K562 (cell line): ENCODE results near the gene CENPN. TPM values are rescaled to one million over a fixed set of nuclear protein-coding genes. Genes with fewer than 3 reads are reported as not detected.
A peak's percentile ranks its signal among the peaks of the same experiment; 100 is the strongest.

Source experiments
- CBFA2T3 ChIP-seq: fragments of 450-650 bp; IDR thresholded peaks from 2 replicates; pipeline ENCODE4 v1.6.1; 2017
- ERF ChIP-seq: fragments of 450-650 bp; formaldehyde crosslinking; IDR thresholded peaks from 2 replicates; pipeline ENCODE4 v1.4.0; 2020; ENCODE audit warnings: mild to moderate bottlenecking, mixed read lengths
- ESRRA ChIP-seq: fragments of 450-650 bp; IDR thresholded peaks from 2 replicates; pipeline ENCODE4 v1.6.1; 2014; ENCODE audit warnings: low read depth, mild to moderate bottlenecking, moderate library complexity, borderline replicate concordance
- FOXA3 ChIP-seq, 2 experiments: fragments of 450-650 bp in 1 of 2; sonication (generic) in 1 of 2; formaldehyde crosslinking; IDR thresholded peaks in 1 of 2; conservative IDR thresholded peaks in 1 of 2; 2 replicates each; pipeline versions ENCODE4 v1.4.0 to v1.8.0; 2020 to 2022; ENCODE audit warnings: mild to moderate bottlenecking in 2 of 2, missing genetic modification reagents in 1 of 2
- GATA2 ChIP-seq: sonication (generic); formaldehyde crosslinking; IDR thresholded peaks from 2 replicates; pipeline ENCODE4 v1.4.0; 2020; ENCODE audit warnings: mild to moderate bottlenecking, missing genetic modification reagents
- LARP7 ChIP-seq: fragments of 450-650 bp; IDR thresholded peaks from 2 replicates; pipeline ENCODE4 v1.6.1; 2016
- MECOM ChIP-seq: fragments of 250-450 bp; sonication (Bioruptor Pico); IDR thresholded peaks from 2 replicates; pipeline ENCODE4 v1.8.0; 2022; ENCODE audit warnings: inconsistent platforms
- PTBP1 ChIP-seq: fragments of 200-400 bp; formaldehyde crosslinking; IDR thresholded peaks from 2 replicates; pipeline ENCODE4 v1.6.1; 2017; ENCODE audit warnings: low read depth, low read length
- SFPQ ChIP-seq: fragments of 200-400 bp; formaldehyde crosslinking; IDR thresholded peaks from 2 replicates; pipeline ENCODE4 v1.6.1; 2017; ENCODE audit warnings: mild to moderate bottlenecking, low read depth, low read length, moderate library complexity
- SIN3B ChIP-seq: fragments of 450-650 bp; IDR thresholded peaks from 2 replicates; pipeline ENCODE4 v1.6.1; 2017; ENCODE audit warnings: low read depth, mild to moderate bottlenecking, moderate library complexity
- SOX6 ChIP-seq: fragments of 450-650 bp; IDR thresholded peaks from 2 replicates; pipeline ENCODE4 v1.6.1; 2014; ENCODE audit warnings: mild to moderate bottlenecking
- TAF9B ChIP-seq: fragments of 450-650 bp; IDR thresholded peaks from 2 replicates; pipeline ENCODE4 v1.6.1; 2018; ENCODE audit warnings: mild to moderate bottlenecking; ENCODE audit not compliant: partially characterized antibody
- TEAD2 ChIP-seq: fragments of 450-650 bp; IDR thresholded peaks from 2 replicates; pipeline ENCODE4 v1.6.1; 2016; ENCODE audit warnings: missing genetic modification characterization, control low read depth, missing compliant biosample characterization
- TRIM24 ChIP-seq, 2 experiments: fragments of 450-650 bp; IDR thresholded peaks; 2 replicates each; pipeline ENCODE4 v1.6.1; 2016
- ZC3H4 ChIP-seq: sonication (generic); formaldehyde crosslinking; IDR thresholded peaks from 2 replicates; pipeline ENCODE4 v1.9.0; 2021; ENCODE audit warnings: missing genetic modification reagents, borderline replicate concordance
- ZC3H8 ChIP-seq: fragments of 450-650 bp; IDR thresholded peaks from 2 replicates; pipeline ENCODE4 v1.6.1; 2017
- ZFP36 ChIP-seq: fragments of 150-350 bp; IDR thresholded peaks from 2 replicates; pipeline ENCODE4 v1.6.1; 2018; ENCODE audit warnings: low read length, low read depth; ENCODE audit not compliant: partially characterized antibody
- ZNF133 ChIP-seq: fragments of 250-450 bp; sonication (Bioruptor Pico); IDR thresholded peaks from 2 replicates; pipeline ENCODE4 v1.4.0; 2020; ENCODE audit warnings: mild to moderate bottlenecking
- ZNF197 ChIP-seq: fragments of 200-800 bp; sonication (Bioruptor generic); IDR thresholded peaks from 2 replicates; pipeline ENCODE4 v1.6.1; 2016; ENCODE audit warnings: low read depth, missing genetic modification characterization, missing compliant biosample characterization
- ZNF263 ChIP-seq: sonication (generic); formaldehyde crosslinking; IDR thresholded peaks from 2 replicates; pipeline ENCODE4 v1.8.0; 2022; ENCODE audit warnings: mild to moderate bottlenecking, missing genetic modification reagents, borderline replicate concordance
- ZNF609 ChIP-seq: sonication (generic); formaldehyde crosslinking; IDR thresholded peaks from 2 replicates; pipeline ENCODE4 v1.8.1; 2023; ENCODE audit warnings: missing genetic modification reagents, mild to moderate bottlenecking, borderline replicate concordance
- polyA plus RNA-seq, 8 experiments: library from polyadenylated mRNA; depleted of rRNA in 4 of 8; stranded (reverse) in 5 of 8; unstranded in 3 of 8; fragments of >200 nt; fragmentation: Nextera tagmentation in 2 of 8; fragmentation: Illumina TruSeq in 1 of 8; extraction: Ambion mirVana in 2 of 8; extraction: Trizol in 1 of 8; gene quantifications; 2 replicates each; pipeline versions ENCODE4 v1.2.1 to v1.2.3, GENCODE V29; 2011 to 2014; ENCODE audit warnings: inconsistent platforms in 1 of 8, missing spikeins in 1 of 8
- total RNA-seq, 7 experiments: library from RNA; depleted of rRNA in 6 of 7; stranded (reverse); fragments of >200 nt in 6 of 7; fragmentation: Illumina TruSeq in 2 of 7; extraction: Trizol in 2 of 7; gene quantifications; 2 replicates each; pipeline versions ENCODE4 v1.2.1 to v1.2.3, GENCODE V29; 2011 to 2021; ENCODE audit warnings: low replicate concordance in 1 of 7

The CENPN gene
- total and polyA plus RNA-seq, 9 of the 15 experiments (the other 6 are each of a cell fraction or from before 2014, with no cell fraction given): 92.3 to 384 (median 140) TPM

GRCh38 chr16:81035975-81036750, 29.1 kb downstream of the CENPN start (continued):
- no peak for TF ChIP-seq ZNF609 (CRISPR knock-in tag)
- TF ChIP-seq ZC3H8: no peak
- no peak for TF ChIP-seq GATA2 (CRISPR knock-in tag)
- no peak for TF ChIP-seq TRIM24 (IDR thresholded peaks at IDR 0.05)
- no peak for TF ChIP-seq TEAD2
- no peak for TF ChIP-seq LARP7
- TF ChIP-seq ZNF197 (CRISPR knock-in tag): no peak
- no peak for TF ChIP-seq ERF
- TF ChIP-seq ZFP36: no peak
- TF ChIP-seq ZNF263 (CRISPR knock-in tag): no peak
- TF ChIP-seq FOXA3 (CRISPR knock-in tag; conservative IDR thresholded peaks at IDR 0.05 in 1 of 2, IDR thresholded peaks at IDR 0.05 in 1 of 2): no peak
- TF ChIP-seq CBFA2T3: no peak
- TF ChIP-seq ESRRA: no peak
- TF ChIP-seq SOX6: no peak
- peak; percentile 24; the same call in 1 of the 2 replicates for TF ChIP-seq SIN3B
- TF ChIP-seq MECOM: no peak
- no peak for TF ChIP-seq TAF9B
- TF ChIP-seq ZNF133: no peak
- TF ChIP-seq PTBP1: no peak
- peak; percentile 55; the same call in 1 of the 2 replicates for TF ChIP-seq ZC3H4 (CRISPR knock-in tag)
- TF ChIP-seq SFPQ: no peak
